ENCODE data around the gene TEX52.
A peak's percentile ranks its signal among the peaks of the same experiment; 100 is the strongest.
"Not testable (repeated sequence)": the region's sequence is repeated elsewhere in the genome, so short reads cannot be mapped to it uniquely, and the experiment has no call there.

Gene TEX52

GRCh38 chr12:2857021-2857431 lies at the start of gene TEX52:
Gene TEX52, minus strand, starts transcription at chr12:2857039. Its CDS starts 13 bp downstream, at chr12:2857026.
- DNase-seq = no peak

DNA sequence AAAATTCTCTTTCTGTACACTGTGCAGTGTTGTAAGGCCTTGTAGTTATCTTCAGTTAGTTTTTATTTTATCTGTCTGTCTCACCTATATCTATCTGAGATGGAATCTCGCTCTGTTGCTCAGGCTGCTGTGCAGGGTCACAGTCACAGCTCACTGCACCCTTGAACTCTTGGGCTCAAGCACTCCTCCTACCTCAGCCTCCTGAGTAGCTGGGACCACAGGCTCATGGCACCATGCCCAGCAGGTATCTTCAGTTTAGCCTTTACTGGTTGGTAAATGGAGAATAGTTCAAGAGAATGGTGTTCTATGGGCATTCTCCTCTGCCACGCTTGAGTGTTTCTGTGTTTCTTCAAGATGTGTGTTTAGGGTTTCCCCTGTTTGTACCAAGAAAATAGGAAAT lies 47.4 kb upstream of the TEX52 start:
- DNase-seq = no peak

GRCh38 chr12:2902272-2902880 lies 45.5 kb upstream of the TEX52 start:
- no peak for DNase-seq

- no peak for DNase-seq
Measured at GRCh38 chr12:2900642-2901041, 43.8 kb upstream of the TEX52 start.

GRCh38 chr12:2897418-2897817 lies 40.6 kb upstream of the TEX52 start:
- no peak for DNase-seq

DNA sequence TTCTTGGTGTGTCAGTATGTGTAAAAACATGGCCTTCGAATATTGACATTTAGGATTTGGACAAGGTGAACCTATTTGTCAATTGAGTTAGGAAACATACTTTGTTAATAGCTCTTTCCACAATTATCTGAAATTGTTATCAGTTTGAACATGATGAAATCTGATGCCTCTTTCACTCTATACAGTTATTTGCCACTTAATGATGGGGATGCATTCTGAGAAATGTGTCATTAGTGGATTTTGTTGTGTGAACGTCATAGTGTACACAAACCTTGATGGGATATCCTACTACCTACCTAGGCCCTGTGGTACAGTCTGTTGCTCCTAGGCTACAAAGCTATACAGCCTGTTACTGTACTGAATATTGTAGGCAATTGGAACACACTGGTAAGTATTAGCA lies 38.7 kb upstream of the TEX52 start:
- no peak for DNase-seq

- DNase-seq = no peak
Measured at GRCh38 chr12:2895051-2895451, 38.2 kb upstream of the TEX52 start.

DNA sequence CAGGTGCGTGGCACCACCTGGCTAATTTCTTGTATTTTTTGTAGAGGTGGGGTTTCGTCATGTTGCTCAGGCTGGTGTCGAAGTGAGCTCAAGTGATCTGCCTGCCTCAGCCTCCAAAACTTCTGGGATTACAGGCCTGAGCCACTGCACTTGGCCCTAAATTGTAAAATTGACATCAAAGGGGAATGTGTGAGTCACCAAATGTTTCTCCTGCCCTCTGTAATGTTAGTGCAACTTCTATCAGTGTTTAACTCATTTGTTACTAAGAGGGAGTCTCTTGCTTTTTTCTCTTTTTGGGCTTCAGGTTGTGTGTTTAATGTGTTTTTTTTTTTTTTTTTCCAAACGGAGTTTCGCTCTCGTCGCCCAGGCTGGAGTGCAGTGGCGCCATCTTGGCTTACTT lies 36.2 kb upstream of the TEX52 start:
- DNase-seq = no peak

DNA sequence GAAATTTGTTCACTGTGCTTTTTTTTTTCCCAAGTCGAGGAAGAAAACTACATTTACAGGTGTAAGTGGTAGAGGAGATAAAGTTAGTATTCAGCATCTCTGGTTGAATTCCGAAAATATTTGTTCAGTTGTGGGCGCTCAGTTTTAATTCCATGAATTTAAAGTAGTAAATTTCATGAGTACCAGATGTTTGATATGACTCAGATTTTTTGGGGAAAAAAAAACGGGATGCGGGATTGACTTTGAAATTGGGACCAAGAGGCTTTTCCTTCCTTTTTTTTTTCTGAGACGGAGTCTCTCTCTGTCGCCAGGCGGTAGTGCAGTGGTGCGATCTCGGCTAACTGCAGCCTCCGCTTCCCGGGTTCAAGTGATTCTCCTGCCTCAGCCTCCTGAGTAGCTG lies 35.4 kb upstream of the TEX52 start:
- DNase-seq = no peak

DNA sequence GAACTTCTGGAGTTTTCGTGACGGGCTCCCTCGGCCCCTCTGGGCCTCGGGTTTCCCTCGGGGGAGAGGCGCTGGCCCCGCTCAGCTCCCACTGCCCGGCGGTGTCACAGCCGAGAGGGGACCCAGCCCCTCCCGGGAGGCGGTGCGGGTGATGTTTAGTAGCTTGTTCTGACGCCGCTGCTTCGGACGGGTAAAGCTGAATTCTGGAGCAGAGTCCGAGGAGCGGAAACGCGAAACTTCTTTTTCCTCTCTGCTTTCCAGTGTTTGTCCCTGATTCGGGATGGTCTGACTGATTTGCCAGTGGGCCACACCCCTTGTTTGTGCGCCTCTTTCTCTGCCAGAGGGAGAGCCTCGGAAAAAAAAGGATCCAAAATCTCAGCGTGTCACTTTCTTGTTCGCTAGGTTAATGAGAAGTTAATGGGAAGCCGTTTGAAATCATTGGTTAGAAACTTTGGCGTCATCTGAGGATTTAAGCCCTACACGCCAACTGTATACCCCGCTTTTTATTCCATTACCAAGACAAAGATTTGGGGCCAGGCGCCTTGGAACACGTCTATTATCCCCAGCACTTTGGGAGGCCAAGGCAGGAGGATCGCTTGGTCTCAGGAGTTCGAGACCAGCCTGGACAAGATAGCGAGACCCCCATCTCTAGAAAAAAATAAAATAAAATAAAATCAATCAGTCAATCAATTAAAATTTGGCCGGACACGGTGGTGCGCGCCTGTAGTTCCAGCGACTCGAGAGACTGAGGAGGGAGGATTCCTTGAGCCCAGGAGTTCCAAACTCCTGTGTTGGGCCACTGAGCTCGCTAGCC lies 34.6 kb upstream of the TEX52 start:
- no peak for DNase-seq

DNA sequence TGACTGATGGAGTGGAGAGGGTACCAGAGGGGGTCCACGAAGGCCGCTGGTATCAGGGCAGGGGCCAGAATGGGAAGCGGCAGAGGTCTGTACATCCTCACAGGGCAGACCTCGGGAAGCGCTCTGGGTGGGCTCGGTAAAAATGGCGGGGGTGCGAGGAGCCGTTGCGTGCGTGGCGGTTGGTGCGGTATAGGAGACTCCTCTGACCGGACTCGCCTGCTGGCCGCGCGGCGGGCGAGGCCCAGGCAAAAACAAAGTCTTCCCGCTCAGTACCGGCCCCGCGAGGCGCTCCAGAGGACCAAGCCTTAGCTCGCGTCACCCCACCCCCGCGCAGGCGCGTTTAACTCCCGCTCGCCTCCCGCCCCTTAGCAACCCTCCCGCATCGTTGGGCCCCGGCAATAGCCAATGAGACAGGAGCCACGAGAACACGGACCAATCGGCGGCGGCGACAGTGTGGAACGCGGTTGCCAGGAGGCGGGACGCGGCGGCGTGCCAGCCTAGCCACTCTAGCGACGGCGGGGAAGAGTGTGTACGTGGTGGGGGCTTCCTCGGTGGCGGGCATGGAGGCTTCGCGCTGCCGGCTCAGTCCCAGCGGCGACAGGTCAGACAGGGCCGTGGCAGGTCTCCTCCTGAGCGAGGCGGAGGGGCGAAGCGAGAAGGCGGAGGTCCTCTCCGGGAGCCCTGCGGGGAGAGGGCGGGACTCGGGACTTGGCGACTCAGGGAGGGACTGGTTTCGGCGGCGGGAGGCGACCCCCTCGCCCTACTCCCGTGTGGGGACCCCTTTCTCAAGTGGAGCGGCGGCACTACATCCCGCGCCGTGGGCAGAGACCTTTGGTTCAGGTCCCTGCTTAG lies 33.8 kb upstream of the TEX52 start, which contains the start of gene TULP3:
Gene TULP3 (plus strand): TSS at position 504 of the 852 bp plus-strand sequence. CDS start 57 bp downstream, at position 561.
- DNase-seq = peak; percentile 98

- DNase-seq = no peak
Measured at GRCh38 chr12:2890001-2890387, 33.2 kb upstream of the TEX52 start.

DNA sequence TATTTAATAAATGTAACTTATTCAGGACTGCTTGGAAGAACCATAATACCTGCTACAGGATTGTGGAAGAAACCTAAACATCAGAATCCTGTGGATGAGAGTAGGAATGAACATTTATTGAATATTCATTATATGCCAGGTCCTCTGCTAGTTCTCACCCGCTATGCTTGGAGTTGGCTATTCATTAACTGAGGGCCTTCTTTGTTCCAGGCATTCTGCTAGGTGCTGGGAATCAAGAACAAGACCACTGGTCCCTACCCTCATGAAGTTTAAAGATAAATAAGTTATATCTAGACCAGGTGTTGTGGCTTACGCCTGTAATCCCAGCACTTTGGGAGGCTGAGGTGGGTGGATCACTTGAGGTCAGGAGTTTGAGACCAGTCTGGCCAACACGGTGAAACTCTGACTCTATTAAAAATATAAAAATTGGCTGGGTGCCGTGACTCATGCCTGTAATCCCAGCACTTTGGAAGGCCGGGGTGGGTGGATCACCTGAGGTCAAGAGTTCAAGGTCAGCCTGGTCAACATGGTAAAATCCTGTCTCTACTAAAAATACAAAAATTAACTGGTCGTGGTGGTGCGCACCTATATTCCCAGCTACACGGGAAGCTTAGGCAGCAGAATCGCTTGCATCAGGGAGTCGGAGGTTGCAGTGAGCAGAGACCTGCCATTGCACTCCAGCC lies 30.1 kb upstream of the TEX52 start:
- DNase-seq = no peak

DNA sequence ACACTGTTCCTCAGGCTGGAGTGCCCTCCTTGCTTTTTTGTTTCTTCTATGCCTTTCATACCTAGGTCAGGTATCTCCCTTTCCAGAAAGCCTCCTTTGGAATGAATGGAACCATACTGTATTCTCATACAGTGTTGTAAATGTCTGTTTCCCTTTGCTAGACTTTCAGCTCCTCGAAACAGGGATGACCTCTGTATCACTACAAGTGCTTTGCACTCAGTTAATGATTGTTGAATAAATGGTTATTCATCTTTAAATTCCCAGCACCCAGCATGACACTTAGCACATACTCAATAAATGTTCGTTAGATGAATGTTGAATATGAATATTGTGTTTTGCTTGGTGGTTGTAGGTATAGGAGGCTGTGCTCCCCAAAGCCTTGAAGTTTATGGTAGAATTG lies 28.0 kb upstream of the TEX52 start:
- DNase-seq = no peak

DNA sequence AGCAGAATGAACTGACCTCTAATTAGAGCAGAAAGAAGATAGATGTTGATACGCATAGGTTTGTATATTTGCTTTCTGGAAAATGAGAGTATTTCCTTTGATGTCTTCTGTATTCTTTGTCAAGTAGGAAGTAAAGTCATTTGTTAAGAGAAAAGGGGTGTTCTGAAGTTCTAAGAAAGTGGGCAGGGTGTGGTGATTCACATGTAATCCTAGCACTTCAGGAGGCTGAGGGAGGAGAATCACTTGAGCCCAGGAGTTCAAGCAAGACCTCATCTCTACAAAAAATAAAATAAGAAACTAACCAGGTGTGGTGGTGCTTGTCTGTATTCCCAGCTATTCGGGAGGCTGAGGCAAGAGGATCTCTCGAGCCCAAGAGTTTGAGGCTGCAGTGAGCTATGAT lies 23.0 kb upstream of the TEX52 start:
- no peak for DNase-seq

- DNase-seq = no peak
Measured at GRCh38 chr12:2877953-2878732, 21.3 kb upstream of the TEX52 start.

DNA sequence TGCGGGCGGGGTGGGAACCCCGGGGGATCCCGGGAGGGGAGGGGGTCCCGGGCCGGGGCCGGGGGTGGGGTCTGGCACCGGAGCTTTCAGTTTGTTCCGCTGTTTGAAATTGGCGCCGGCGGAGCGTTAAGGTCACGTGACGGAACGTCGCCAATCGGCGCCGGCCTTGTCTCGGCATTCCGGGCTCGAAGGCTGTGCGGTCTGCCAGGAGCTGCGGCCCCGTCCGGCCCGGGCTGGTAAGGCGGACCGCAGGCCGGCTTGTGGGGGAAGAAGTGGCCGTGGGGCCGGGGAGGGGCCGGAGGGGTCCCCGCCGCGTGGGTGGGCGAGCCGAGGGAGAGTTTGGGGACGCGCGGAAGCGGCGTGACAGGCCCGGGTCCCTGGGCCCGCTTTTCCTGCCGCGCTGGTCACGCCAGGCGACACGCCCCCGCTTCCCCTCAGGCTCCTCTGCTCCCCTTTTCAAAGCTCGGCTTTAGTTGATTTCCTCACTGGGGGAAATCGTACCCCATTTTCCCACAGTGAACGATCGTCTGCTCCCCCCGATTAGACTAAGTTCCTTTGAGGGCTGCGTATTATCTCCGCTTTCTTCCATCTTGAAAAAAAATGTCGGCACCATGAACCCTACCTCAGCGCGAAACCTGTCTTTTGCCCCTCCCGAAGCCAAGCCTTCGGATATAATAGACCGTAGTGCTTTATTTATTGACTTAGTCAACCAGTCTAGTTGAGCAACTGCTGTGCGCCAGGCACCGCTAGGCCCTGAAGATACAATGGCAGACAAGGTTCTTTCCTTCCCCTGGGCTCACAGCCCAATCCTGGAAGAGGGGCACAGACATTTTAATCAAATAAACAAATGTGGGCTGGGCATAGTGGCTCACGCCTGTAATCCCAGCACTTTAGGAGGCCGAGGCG lies 20.5 kb upstream of the TEX52 start, which contains the start of the genes FOXM1 and RHNO1:
Gene FOXM1 (minus strand): TSS at position 128 of the 906 bp plus-strand sequence. CDS start 2,696 bp downstream, outside the sequence.
Gene RHNO1 (plus strand): TSS at position 177 of the 906 bp plus-strand sequence. CDS start 8,144 bp downstream, outside the sequence.
- DNase-seq = peak; percentile 89

GRCh38 chr12:2876431-2877046 lies 19.7 kb upstream of the TEX52 start:
- no peak for DNase-seq

DNA sequence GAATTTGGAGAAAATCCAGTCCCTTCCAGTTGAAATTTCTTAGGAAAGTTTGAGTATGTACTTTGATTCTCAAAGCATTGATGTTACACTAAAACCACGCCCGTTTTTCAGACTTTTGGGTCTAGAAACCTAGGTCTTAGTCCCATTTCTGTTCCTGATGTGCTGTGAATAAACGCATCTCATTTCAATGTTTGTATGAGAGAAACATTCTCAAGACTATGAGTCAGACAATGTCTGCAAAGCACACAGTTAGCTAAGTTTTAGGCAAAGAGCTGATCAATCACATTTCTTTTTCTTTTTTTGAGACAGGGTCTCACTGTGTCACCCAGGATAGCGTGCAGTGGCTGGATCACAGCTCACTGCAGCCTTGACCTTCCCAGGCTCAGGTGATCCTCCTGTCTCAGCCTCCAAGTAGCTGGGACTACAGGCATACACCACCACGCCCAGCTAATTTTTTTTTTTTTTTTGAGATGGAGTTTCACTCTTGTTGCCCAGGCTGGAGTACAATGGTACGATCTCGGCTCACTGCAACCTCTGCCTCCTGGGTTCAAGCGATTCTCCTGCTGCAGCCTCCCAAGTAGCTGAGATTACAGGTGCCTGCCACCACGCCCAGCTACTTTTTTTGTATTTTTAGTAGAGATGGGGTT lies 12.3 kb upstream of the TEX52 start:
- DNase-seq = not testable (repeated sequence)

DNA sequence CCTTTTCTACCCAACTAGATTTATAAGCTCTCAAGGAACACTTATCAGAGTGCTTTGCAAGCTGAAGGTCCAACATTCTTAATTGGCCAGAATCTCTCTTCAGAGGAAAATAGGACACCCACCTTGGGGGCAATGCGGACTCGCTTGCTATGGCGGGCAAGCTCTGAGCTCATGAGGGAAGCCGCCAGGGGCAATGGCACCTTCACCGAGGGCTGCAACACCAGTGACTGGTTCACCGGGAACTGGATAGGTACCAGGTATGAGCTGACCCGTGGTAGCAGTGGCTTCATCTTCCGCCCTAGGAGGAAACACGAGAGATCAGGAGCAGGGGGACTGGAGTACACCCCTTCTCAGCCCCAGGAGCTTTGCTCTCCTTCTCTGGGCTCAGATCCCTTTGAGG lies 7.4 kb upstream of the TEX52 start:
- DNase-seq = no peak

Data from activated T-cell treated with anti-CD3 and anti-CD28 coated beads, Interleukin-2, amount 50 U/mL, for 1 hour (primary cell).